ENCODE measurements around the gene CDC37. TPM values are rescaled to one million over a fixed set of nuclear protein-coding genes. Genes with fewer than 3 reads are reported as not detected.

CDC37 gene
- total RNA-seq, 4 donors from 2014 or later = 128 to 171 (median 152) TPM

GRCh38 chr19:10431254-10431942, 28.1 kb upstream of the CDC37 start:
- no peak for DNase-seq
- Histone ChIP-seq H3K9me3 (no peaks in the 10 kb centered on the region), H3K36me3 (no peaks in the 10 kb centered on the region), H3K4me1 (peaks cover 13 to 31% (median 15%) of the 10 kb centered on the region in 3 donors), H3K27ac (peak overlapping the region; percentile 54 to 82 (median 75)), H3K27me3 (peaks cover 0 to 47% (median 4%) of the 10 kb centered on the region in 4 donors), H3K4me3 (peak overlapping the region; percentile 35 to 78 (median 55))
- 2 to 4% methylated on average over 14 to 18 of the region's 25 CpGs for whole genome bisulfite sequencing, 2 donors
- intact Hi-C loops (cut with DNase I) = no loop called here
- TF ChIP-seq POLR2A (IDR thresholded peaks at IDR 0.05) (no peak), CTCF (IDR thresholded peaks at IDR 0.05) (no peak)

- H3K36me3 ChIP-seq = no peaks in the 10 kb centered on the region
- H3K27me3 ChIP-seq = peaks cover 0 to 54% (median 4%) of the 10 kb centered on the region in 4 donors
- H3K27ac ChIP-seq = peak overlapping the region; percentile 54 to 82 (median 75)
- TF ChIP-seq CTCF (IDR thresholded peaks at IDR 0.05) = no peak
- TF ChIP-seq POLR2A (IDR thresholded peaks at IDR 0.05) = peak in 2 of 4 donors; percentile 32 to 43
- peaks cover 13 to 31% (median 15%) of the 10 kb centered on the region in 3 donors for H3K4me1 ChIP-seq
- 5 to 14% methylated on average over 14 to 15 of the region's 75 CpGs for WGBS, 2 donors
- no peak for DNase-seq
- intact Hi-C loops (cut with DNase I) = no loop called here
- peak overlapping the region; percentile 35 to 78 (median 55) for H3K4me3 ChIP-seq
- H3K9me3 ChIP-seq = no peaks in the 10 kb centered on the region
Observed at GRCh38 chr19:10430505-10431253, 27.3 kb upstream of the CDC37 start.

GRCh38 chr19:10428996-10429381, 25.6 kb upstream of the CDC37 start:
- Histone ChIP-seq H3K36me3 (no peaks in the 10 kb centered on the region), H3K4me1 (peaks cover 19 to 47% (median 24%) of the 10 kb centered on the region in 3 donors), H3K4me3 (no peak overlapping the region), H3K27ac (peak overlapping the region in 2 of 4 donors; percentile 22 to 30), H3K27me3 (peaks cover 0 to 71% (median 7%) of the 10 kb centered on the region in 4 donors), H3K9me3 (no peaks in the 10 kb centered on the region)
- 49 to 66% methylated on average over 5 of the region's 5 CpGs for WGBS, 2 donors
- TF ChIP-seq CTCF (IDR thresholded peaks at IDR 0.05) (no peak), POLR2A (IDR thresholded peaks at IDR 0.05) (no peak)
- intact Hi-C loops (cut with DNase I) = no loop called here
- DNase-seq = no peak

- no peak for DNase-seq
- TF ChIP-seq POLR2A (IDR thresholded peaks at IDR 0.05) (no peak), CTCF (IDR thresholded peaks at IDR 0.05) (no peak)
- Histone ChIP-seq H3K27me3 (peaks cover 0 to 82% (median 12%) of the 10 kb centered on the region in 4 donors), H3K4me3 (no peak overlapping the region), H3K36me3 (no peaks in the 10 kb centered on the region), H3K9me3 (no peaks in the 10 kb centered on the region), H3K27ac (no peak overlapping the region), H3K4me1 (peaks cover 13 to 42% (median 17%) of the 10 kb centered on the region in 3 donors)
- intact Hi-C loops (cut with DNase I) = no loop called here
- WGBS, 2 donors = 72 to 83% methylated on average over 6 of the region's 6 CpGs
Observed at GRCh38 chr19:10427169-10427568, 23.8 kb upstream of the CDC37 start.

All from esophagus squamous epithelium (tissue), 5 donors.